ENCODE measurements around the gene NRG3.
A peak's percentile ranks its signal among the peaks of the same experiment; 100 is the strongest.
"Not testable (repeated sequence)": the region's sequence is repeated elsewhere in the genome, so short reads cannot be mapped to it uniquely, and the experiment has no call there.

NRG3 gene

DNA sequence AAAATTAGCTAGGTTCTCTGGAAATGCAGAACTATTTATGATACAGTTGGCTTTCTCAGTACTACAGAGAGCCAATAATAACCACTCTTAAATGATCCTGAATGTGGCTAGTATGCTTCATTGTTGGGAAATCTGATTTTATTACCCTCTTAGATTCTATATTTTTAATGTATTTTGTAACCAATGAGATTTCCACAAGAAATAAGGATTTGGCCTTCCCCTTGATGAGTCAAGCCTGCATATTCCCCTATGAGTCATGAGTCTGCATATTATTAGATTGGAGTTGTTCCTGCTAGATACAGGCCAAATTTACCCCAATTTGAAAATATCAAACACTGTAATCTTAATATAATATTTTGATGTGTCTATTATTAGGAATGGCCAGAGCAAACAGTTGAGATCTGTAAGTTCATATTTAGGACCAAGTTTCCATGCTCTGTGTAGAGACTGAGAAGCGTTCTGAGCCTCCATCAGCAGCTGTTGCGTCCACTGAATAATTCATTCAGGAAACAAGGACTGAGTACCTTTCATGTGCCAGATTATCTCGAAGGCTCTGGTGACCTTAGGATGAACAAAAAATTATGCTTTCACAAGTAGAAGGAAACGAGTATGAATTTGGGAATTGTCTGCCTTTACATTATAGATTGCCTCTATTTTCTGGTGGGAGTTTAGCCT is 793.4 kb downstream of the NRG3 start:
- no peak overlapping the region for H3K4me3 ChIP-seq (ENCODE audit: low read depth, low read length)
- H4K12ac ChIP-seq (ENCODE audit: low read depth, low read length): no peak overlapping the region
- no peak overlapping the region for H3K27ac ChIP-seq (ENCODE audit: low read depth, low read length)
- no peak overlapping the region for H3K14ac ChIP-seq (ENCODE audit: low read length)
- no peak overlapping the region for H2BK5ac ChIP-seq (ENCODE audit: low read depth, low read length, poor library complexity)
- H4K8ac ChIP-seq (ENCODE audit: low read depth, low read length): no peak overlapping the region
- no peaks in the 10 kb centered on the region for H3K36me3 ChIP-seq (ENCODE audit: control insufficient read depth in 1 of 2, insufficient read depth in 2 of 2, low read length in 2 of 2)
- H3K4me1 ChIP-seq (ENCODE audit: control insufficient read depth in 1 of 2, insufficient read depth in 2 of 2, low read length in 2 of 2): no peaks in the 10 kb centered on the region
- H2BK12ac ChIP-seq (ENCODE audit: low read length): no peak overlapping the region
- no peaks in the 10 kb centered on the region for H3K9me3 ChIP-seq (ENCODE audit: insufficient read depth, low read depth, low read length)
- no peak overlapping the region for H2BK120ac ChIP-seq (ENCODE audit: insufficient read depth, low read length, poor library complexity)
- no peak overlapping the region for H2AK5ac ChIP-seq (ENCODE audit: low read length)
- no peak overlapping the region for H3K4ac ChIP-seq (ENCODE audit: low read depth, low read length)
- H3K27me3 ChIP-seq (ENCODE audit: insufficient read depth, low read length): no peaks in the 10 kb centered on the region
- no peak overlapping the region for H2AFZ ChIP-seq (ENCODE audit: insufficient read depth, low read length, poor library complexity)
- H4K91ac ChIP-seq (ENCODE audit: low read depth, low read length): no peak overlapping the region
- H3K79me2 ChIP-seq (ENCODE audit: control insufficient read depth, insufficient read depth, low read length, poor library complexity): no peaks in the 10 kb centered on the region
- no peak overlapping the region for H3K4me2 ChIP-seq (ENCODE audit: low read length)
- H3K23ac ChIP-seq (ENCODE audit: low read length): no peak overlapping the region
- no CpG with 5 or more reads among the region's 4 CpGs for WGBS (ENCODE audit: extremely low coverage, insufficient coverage, insufficient read length)
- H3K18ac ChIP-seq (ENCODE audit: low read length): no peak overlapping the region
- H3K79me1 ChIP-seq (ENCODE audit: low read length): no peaks in the 10 kb centered on the region
- peak in 1 of 2 donors; percentile 10 for DNase-seq
- H3K9ac ChIP-seq (ENCODE audit: low read length): no peak overlapping the region

DNA sequence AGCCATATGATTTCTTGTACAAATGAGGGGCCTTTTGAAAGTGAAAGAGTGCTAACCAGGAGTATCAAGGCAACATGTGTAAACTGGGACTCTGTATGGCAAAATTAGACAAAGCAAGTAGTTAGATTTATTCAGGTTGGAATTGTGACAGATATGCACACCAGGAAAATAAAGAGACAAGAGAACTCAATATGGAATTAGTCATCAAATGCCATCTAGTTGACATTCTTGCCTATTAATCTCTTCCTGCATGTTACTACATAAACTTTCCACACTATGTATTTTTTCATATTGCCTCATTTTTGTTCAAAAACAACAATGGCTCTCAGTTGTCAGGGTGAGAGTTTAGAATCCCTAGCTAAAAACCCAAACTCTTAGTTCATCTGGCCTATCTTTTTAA is 799.0 kb downstream of the NRG3 start:
- no peak overlapping the region for H2AFZ ChIP-seq (ENCODE audit: insufficient read depth, low read length, poor library complexity)
- no peak overlapping the region for H3K27ac ChIP-seq (ENCODE audit: low read depth, low read length)
- no peak overlapping the region for H2BK120ac ChIP-seq (ENCODE audit: insufficient read depth, low read length, poor library complexity)
- no peak overlapping the region for H3K4me3 ChIP-seq (ENCODE audit: low read depth, low read length)
- no peak overlapping the region for H2BK12ac ChIP-seq (ENCODE audit: low read length)
- no peak overlapping the region for H3K23ac ChIP-seq (ENCODE audit: low read length)
- H3K79me2 ChIP-seq (ENCODE audit: control insufficient read depth, insufficient read depth, low read length, poor library complexity): no peaks in the 10 kb centered on the region
- H3K9me3 ChIP-seq (ENCODE audit: insufficient read depth, low read depth, low read length): no peaks in the 10 kb centered on the region
- H4K8ac ChIP-seq (ENCODE audit: low read depth, low read length): no peak overlapping the region
- H3K79me1 ChIP-seq (ENCODE audit: low read length): no peaks in the 10 kb centered on the region
- H3K4me1 ChIP-seq (ENCODE audit: control insufficient read depth in 1 of 2, insufficient read depth in 2 of 2, low read length in 2 of 2): no peaks in the 10 kb centered on the region
- H3K36me3 ChIP-seq (ENCODE audit: control insufficient read depth in 1 of 2, insufficient read depth in 2 of 2, low read length in 2 of 2): no peaks in the 10 kb centered on the region
- no peak overlapping the region for H2BK5ac ChIP-seq (ENCODE audit: low read depth, low read length, poor library complexity)
- no peak overlapping the region for H3K18ac ChIP-seq (ENCODE audit: low read length)
- H3K9ac ChIP-seq (ENCODE audit: low read length): no peak overlapping the region
- no peak for DNase-seq
- no peak overlapping the region for H2AK5ac ChIP-seq (ENCODE audit: low read length)
- no peak overlapping the region for H3K4me2 ChIP-seq (ENCODE audit: low read length)
- no peak overlapping the region for H3K4ac ChIP-seq (ENCODE audit: low read depth, low read length)
- no peaks in the 10 kb centered on the region for H3K27me3 ChIP-seq (ENCODE audit: insufficient read depth, low read length)
- no peak overlapping the region for H4K12ac ChIP-seq (ENCODE audit: low read depth, low read length)
- H3K14ac ChIP-seq (ENCODE audit: low read length): no peak overlapping the region
- H4K91ac ChIP-seq (ENCODE audit: low read depth, low read length): no peak overlapping the region

DNA sequence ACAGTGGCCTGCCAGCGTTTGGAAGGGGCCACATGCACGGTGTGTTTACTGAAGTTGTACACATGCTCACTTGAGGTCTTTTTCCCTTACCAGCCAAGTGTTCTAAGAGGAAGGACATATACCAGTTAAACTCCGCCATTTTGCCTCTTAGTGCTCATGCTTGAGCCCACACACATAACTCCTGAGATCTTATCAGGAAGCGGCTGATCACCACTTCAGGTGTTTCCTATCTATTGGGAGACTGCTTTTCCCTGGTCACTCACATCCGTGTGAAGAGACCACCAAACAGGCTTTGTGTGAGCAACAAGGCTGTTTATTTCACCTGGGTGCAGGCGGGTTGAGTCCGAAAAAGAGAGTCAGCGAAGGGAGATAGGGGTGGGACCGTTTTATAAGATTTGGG is 802.9 kb downstream of the NRG3 start:
- H2BK5ac ChIP-seq (ENCODE audit: low read depth, low read length, poor library complexity); H3K9ac ChIP-seq (ENCODE audit: low read length); H4K12ac ChIP-seq (ENCODE audit: low read depth, low read length); H3K27ac ChIP-seq (ENCODE audit: low read depth, low read length); H3K14ac ChIP-seq (ENCODE audit: low read length); H4K91ac ChIP-seq (ENCODE audit: low read depth, low read length); H3K79me1 ChIP-seq (ENCODE audit: low read length); H2AFZ ChIP-seq (ENCODE audit: insufficient read depth, low read length, poor library complexity); H3K4ac ChIP-seq (ENCODE audit: low read depth, low read length); H3K79me2 ChIP-seq (ENCODE audit: control insufficient read depth, insufficient read depth, low read length, poor library complexity); H4K8ac ChIP-seq (ENCODE audit: low read depth, low read length); H3K4me3 ChIP-seq (ENCODE audit: low read depth, low read length); H3K9me3 ChIP-seq (ENCODE audit: insufficient read depth, low read depth, low read length); H2BK120ac ChIP-seq (ENCODE audit: insufficient read depth, low read length, poor library complexity); H2BK12ac ChIP-seq (ENCODE audit: low read length); H3K4me1 ChIP-seq (ENCODE audit: control insufficient read depth in 1 of 2, insufficient read depth in 2 of 2, low read length in 2 of 2); H3K27me3 ChIP-seq (ENCODE audit: insufficient read depth, low read length); H3K23ac ChIP-seq (ENCODE audit: low read length); H3K4me2 ChIP-seq (ENCODE audit: low read length); H2AK5ac ChIP-seq (ENCODE audit: low read length); H3K18ac ChIP-seq (ENCODE audit: low read length); DNase-seq; H3K36me3 ChIP-seq (ENCODE audit: control insufficient read depth in 1 of 2, insufficient read depth in 2 of 2, low read length in 2 of 2): not testable (repeated sequence)
- no CpG with 5 or more reads among the region's 9 CpGs for WGBS (ENCODE audit: extremely low coverage, insufficient coverage, insufficient read length)

DNA sequence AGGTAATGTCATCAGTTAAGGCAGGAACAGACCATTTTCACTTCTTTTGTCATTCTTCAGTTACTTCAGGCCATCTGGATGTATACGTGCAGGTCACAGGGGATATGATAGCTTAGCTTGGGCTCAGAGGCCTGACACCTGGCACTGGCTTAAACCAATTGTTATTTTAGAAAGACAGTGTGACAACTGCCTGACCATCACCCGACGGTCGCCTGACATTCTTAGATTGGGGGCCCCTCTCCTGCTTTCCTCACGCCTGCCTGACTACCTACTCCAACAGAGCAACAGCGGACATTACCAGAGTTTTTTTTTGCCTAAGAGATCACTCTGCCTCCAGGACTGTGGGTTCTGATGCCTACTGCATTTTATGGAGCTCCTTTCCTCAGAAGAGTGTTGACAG is 803.5 kb downstream of the NRG3 start:
- H3K27ac ChIP-seq (ENCODE audit: low read depth, low read length); H2BK12ac ChIP-seq (ENCODE audit: low read length); H2AK5ac ChIP-seq (ENCODE audit: low read length); H3K36me3 ChIP-seq (ENCODE audit: control insufficient read depth in 1 of 2, insufficient read depth in 2 of 2, low read length in 2 of 2); H3K4ac ChIP-seq (ENCODE audit: low read depth, low read length); H3K18ac ChIP-seq (ENCODE audit: low read length); DNase-seq; H3K23ac ChIP-seq (ENCODE audit: low read length); H4K12ac ChIP-seq (ENCODE audit: low read depth, low read length); H3K27me3 ChIP-seq (ENCODE audit: insufficient read depth, low read length); H3K79me1 ChIP-seq (ENCODE audit: low read length); H4K91ac ChIP-seq (ENCODE audit: low read depth, low read length); H3K9me3 ChIP-seq (ENCODE audit: insufficient read depth, low read depth, low read length); H4K8ac ChIP-seq (ENCODE audit: low read depth, low read length); H3K14ac ChIP-seq (ENCODE audit: low read length); H2BK5ac ChIP-seq (ENCODE audit: low read depth, low read length, poor library complexity); H3K4me2 ChIP-seq (ENCODE audit: low read length); H2BK120ac ChIP-seq (ENCODE audit: insufficient read depth, low read length, poor library complexity); H3K79me2 ChIP-seq (ENCODE audit: control insufficient read depth, insufficient read depth, low read length, poor library complexity); H3K9ac ChIP-seq (ENCODE audit: low read length); H3K4me3 ChIP-seq (ENCODE audit: low read depth, low read length); H2AFZ ChIP-seq (ENCODE audit: insufficient read depth, low read length, poor library complexity); H3K4me1 ChIP-seq (ENCODE audit: control insufficient read depth in 1 of 2, insufficient read depth in 2 of 2, low read length in 2 of 2): not testable (repeated sequence)
- WGBS (ENCODE audit: extremely low coverage, insufficient coverage, insufficient read length): no CpG with 5 or more reads among the region's 6 CpGs
